ENCODE results near the gene EPS8L2.

DNA sequence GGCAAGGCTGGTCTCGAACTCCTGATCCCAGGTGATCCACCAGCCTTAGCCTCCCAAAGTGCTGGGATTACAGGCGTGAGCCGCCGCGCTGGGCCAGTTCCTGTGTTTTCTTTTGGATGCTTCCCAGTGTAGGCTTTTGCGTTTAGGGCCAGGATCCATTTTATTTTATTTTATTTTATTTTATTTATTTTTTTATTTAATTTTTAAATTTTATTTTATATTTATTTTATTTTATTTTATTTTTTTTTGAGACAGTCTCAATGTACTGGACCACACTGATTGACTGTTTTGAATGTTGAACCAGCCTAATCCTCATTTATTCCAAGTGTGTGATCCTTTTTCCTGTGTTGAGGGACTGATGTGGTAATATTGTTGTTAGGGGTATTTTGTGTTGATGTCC is 8.4 kb downstream of the EPS8L2 start:
- TF ChIP-seq POLR2A (IDR thresholded peaks at IDR 0.05; ENCODE audit: low read depth, low read length) = no peak
- TF ChIP-seq TAF1 (IDR thresholded peaks at IDR 0.05; ENCODE audit: borderline replicate concordance, low read depth, low read length) = no peak
- TF ChIP-seq POLR2AphosphoS5 (IDR thresholded peaks at IDR 0.05; ENCODE audit: low read depth, low read length) = no peak

All from GM12892 (cell line).